HG02970 (cell line): ENCODE measurements around the gene SUSD6.

Source experiments
- ATAC-seq: cut with Tn5 transposase; IDR thresholded peaks from one replicate; pipeline ENCODE4 v1.9.1; 2021; ENCODE audit warnings: mild to moderate bottlenecking, moderate library complexity, moderate number of reproducible peaks; ENCODE audit not compliant: unreplicated experiment, low FRiP score

The SUSD6 gene

DNA sequence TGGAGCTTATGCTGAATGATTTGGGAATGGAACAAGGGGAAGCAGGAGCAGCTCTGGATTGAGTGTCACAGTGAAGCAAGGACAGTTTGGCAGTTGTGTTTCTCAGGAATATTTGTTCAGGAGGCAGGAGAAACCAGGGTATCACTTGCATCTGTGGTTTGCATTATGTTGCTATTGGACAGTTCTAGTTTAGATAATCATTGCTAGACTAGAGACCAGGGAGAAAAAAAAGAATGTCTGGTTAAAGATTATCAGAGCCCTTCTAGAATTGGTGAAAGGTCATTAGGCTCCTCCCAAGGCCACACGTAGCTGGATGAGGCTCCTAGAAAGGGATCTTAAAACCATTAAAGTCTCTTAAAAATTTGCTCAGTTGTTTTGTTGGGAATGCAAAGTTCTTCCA, 138.6 kb downstream of the SUSD6 start:
- ATAC-seq: no peak

DNA sequence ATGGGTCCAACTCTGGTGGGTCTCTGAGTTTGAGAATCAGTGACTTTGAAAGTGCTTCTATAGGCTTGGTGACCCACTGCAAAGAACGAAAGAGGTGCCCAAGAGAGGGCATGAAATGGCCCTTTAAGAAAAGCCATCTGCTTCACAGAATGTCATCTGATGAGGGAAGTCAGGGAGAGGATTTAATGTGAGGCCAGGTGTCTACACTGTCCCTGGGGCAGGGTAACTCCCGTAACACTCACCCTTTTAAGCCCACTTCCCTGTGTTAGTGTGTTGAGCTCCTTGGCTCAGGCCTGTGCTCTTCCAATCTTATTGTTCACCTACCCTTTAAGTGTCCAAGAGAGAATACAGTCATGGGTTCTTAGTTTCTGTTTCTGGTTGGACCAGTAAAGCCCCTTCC, 139.1 kb downstream of the SUSD6 start:
- ATAC-seq: no peak

DNA sequence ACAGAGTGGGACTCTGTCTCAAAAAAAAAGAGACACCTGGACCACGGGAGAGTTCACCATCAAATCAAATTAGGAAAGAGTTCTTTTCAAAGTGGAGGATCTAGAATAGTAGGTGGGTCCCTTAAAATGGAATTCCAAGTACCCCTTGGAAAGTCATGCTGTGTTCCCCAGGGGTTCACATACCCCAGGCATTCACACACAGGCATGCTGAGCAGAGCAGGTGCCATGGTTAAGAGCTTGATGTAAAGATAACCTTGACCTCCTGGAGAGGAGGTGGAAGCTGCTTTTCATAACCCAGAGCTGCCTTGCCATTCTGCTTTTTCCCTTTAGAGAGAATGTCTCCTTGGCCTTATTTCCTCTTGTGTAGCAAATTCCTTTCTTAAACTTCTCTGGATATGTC, 141.4 kb downstream of the SUSD6 start:
- no peak for ATAC-seq

DNA sequence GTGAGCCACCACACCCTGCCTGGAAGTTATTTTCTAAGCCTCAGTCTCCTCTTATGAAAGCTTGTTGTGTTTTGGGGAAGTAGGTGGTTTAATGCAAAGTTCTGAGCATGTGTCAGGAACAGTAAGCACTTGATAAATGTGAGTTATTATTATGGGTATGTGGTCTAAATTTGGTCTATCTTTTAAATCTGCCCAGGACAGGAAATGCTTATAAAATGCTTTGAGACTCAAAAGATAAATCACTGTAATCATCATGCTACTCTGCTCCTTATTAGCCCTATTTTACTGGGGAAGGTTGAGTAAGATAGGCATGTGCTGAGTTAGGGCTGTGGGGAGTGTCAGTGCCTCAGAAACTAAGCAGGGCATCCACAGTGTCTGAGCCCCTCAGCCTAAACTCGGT, 142.5 kb downstream of the SUSD6 start:
- ATAC-seq: no peak

DNA sequence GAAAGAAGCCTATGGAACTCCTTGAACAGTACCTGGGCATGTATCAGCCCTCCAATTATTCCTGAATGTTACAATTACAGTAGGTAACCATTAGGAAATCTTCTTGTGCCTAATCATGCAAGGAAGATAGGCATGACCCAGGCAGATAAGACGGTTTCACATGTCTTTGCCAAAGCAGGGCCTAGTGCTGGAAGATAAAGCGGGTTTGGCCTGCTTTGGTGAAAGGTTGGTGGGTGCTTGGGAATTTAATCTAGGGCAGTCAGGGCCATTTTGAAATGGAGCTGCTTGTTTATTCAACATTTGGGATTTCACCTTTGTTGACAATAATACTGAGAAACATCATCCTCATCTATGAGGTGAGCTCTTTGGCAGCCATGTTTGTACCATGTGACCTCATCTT, 143.1 kb downstream of the SUSD6 start:
- ATAC-seq: no peak

DNA sequence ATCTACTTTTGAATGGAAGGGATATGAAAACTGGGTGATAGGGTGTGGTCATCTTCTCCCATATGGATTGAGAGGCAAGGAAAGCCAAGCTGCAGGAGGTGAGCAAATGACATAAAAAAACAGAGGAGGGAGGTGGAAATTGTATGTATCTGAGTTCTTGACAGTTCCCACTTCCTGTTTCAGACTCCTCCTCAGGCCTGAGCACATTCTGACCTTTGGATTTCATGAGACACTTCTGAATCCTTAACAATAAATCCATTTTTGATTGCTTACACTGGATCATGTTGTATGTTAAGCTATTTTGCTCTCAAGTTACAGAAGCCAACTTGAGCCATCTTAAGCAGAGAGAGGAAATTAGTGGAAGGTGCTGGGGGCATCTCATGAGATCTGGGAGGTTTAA, 143.9 kb downstream of the SUSD6 start:
- ATAC-seq: no peak

DNA sequence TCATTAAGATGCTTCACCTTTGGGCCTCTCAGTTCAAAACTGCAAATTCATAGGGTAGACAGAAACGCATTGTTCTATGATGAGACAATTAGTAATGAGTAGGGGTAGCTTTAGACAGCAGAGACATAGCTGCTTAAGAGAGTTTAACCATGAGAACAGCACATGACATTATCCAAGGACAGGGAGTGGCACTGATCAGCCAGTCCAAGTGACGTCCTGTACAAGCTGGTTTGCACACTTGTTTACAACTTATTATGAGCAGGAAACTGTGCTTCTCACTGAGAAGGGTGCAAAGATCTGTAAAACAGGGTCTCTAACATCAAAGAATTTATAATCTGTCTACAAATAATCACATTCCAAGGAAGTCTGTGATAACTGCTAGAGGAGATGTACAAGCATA, 144.4 kb downstream of the SUSD6 start:
- ATAC-seq: no peak

DNA sequence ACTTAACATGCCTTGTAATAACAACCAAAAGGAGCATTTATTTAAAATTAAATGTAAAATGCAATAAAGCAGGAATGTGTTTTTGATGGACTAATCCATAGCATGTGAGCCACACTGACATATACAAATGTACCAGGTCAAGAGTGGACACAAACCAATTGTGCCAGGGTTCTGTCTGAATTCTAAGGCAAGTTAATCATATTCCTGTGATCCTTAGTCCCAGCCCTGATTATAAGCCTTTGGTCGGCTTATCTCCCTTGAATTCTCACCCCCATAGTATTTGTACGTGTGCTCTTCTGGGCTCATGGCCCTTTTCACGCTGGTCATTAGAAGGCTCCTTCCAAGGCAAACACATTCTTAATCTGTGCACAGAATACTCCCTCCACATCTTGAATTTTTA, 144.9 kb downstream of the SUSD6 start:
- ATAC-seq: no peak

DNA sequence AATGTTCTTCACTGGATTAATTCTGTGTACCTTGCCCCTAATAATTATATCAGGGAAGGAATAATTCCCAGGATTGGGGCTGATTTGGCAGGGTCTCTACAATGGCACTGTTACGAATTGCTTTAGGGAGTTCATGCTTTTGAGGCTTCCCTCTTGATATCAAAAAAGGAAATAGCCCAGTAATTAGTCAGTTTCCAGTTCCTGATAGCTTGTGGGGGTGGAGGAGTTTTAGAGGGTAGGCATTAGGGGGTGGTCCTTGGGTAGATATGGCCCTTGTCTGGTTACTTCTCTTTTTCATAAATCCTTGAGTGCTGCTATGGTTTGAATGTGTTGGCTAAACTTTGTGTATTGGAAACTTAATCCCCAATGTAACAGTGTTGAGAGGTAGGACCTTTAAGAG, 149.4 kb downstream of the SUSD6 start:
- ATAC-seq: no peak

DNA sequence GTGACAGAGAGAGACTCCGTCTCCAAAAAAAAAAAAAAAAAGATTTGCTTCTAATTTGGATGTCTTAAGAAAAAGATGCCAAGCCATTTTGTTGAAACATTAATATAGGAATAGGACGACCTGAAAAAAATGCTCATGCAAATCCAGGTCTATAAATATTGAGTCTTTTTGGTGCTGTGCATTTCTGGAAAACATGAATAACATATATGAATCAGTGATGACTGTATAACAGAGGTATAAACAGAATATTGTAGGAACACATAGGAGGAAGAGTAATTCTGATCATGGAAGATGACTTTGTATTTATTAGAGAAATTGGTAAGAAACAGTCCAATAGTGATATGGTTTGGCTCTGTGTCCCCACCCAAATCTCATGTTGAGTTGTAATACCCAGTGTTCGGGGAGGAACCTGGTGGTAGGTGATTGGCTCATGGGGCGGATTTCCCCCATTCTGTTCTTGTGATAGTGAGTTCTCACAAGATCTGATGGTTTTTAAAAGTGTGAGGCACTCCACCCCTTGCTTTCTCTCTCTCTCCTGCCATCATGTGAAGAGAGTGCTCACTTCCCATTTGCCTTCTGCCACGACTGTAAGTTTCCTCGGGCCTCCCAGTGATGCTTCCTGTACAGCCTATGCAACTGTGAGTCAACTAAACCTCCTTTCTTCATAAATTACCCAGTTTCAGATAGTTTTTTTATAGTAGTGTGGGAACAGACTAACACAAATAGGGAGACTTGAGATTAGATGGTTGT, 152.5 kb downstream of the SUSD6 start:
- no peak for ATAC-seq
